ENCODE measurements around the gene ADGRV1. TPM values are rescaled to one million over a fixed set of nuclear protein-coding genes. Genes with fewer than 3 reads are reported as not detected.
A peak's percentile ranks its signal among the peaks of the same experiment; 100 is the strongest.
"Not testable (repeated sequence)": the region's sequence is repeated elsewhere in the genome, so short reads cannot be mapped to it uniquely, and the experiment has no call there.

ADGRV1 gene
- total RNA-seq, 1 experiment from 2014 or later: 21.4 TPM

GRCh38 chr5:90636948-90637347 lies 78.4 kb downstream of the ADGRV1 start:
- H3K4me1 ChIP-seq: peaks cover 24% of the 10 kb centered on the region
- H3K27ac ChIP-seq: no peak overlapping the region
- H3K4me3 ChIP-seq: no peak overlapping the region
- H3K36me3 ChIP-seq: no peaks in the 10 kb centered on the region
- no peaks in the 10 kb centered on the region for H3K27me3 ChIP-seq
- DNase-seq: no peak
- no peaks in the 10 kb centered on the region for H3K9me3 ChIP-seq (replicated peaks)

GRCh38 chr5:90637731-90638130 lies 79.1 kb downstream of the ADGRV1 start:
- H3K4me3 ChIP-seq: no peak overlapping the region
- H3K9me3 ChIP-seq (replicated peaks): no peaks in the 10 kb centered on the region
- H3K27ac ChIP-seq: no peak overlapping the region
- no peaks in the 10 kb centered on the region for H3K27me3 ChIP-seq
- DNase-seq: no peak
- no peaks in the 10 kb centered on the region for H3K36me3 ChIP-seq
- H3K4me1 ChIP-seq: peaks cover 30% of the 10 kb centered on the region

- Histone ChIP-seq H3K36me3 (no peaks in the 10 kb centered on the region), H3K4me1 (peaks cover 31% of the 10 kb centered on the region), H3K9me3 (replicated peaks) (no peaks in the 10 kb centered on the region)
These were observed 80.3 kb downstream of the ADGRV1 start for GRCh38 chr5:90638878-90639277.

DNA sequence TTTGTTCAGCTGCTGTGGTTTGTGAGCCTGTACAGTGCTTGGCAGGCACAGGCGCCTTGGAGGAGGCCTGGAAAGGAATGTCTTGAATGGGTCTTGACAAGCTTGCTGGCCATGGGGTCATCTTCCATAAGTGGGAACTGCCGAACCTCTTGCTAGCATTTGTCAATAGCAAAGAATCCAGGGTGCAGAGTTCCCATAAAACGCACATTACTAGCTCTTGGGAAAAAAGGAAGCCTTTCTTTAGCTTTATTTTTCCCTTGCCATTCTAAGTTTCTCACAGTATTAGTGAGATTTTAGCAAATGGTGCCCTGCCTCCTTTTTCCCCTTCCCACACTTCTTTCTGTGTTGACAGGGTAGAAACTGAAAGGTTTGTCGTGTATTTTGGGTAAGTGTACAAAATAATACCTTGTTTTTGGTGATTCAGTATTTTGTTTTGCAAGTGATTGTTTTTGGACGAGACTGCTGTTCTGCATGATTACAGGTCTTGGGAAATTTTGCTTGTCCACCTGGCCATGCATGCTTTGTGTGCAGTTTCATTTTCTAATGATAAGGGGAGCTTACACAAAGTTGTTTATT lies 82.0 kb downstream of the ADGRV1 start:
- H3K27me3 ChIP-seq: no peaks in the 10 kb centered on the region
- H3K27ac ChIP-seq: peak overlapping the region; percentile 73
- H3K4me3 ChIP-seq: peak overlapping the region; percentile 49
- peaks cover 47% of the 10 kb centered on the region for H3K4me1 ChIP-seq
- peak; percentile 86 to 87 for DNase-seq
- no peaks in the 10 kb centered on the region for H3K9me3 ChIP-seq (replicated peaks)
- no peaks in the 10 kb centered on the region for H3K36me3 ChIP-seq

More at GRCh38 chr5:90638878-90639277, 80.3 kb downstream of the ADGRV1 start:
- DNase-seq: peak in 1 of 2 experiments; percentile 27
- no peak overlapping the region; the same call in 1 of the 2 replicates for H3K27ac ChIP-seq
- H3K27me3 ChIP-seq: no peaks in the 10 kb centered on the region
- no peak overlapping the region for H3K4me3 ChIP-seq

- H3K27me3 ChIP-seq: no peaks in the 10 kb centered on the region
- H3K4me1 ChIP-seq: peaks cover 48% of the 10 kb centered on the region
- H3K4me3 ChIP-seq: no peak overlapping the region
- peak overlapping the region; percentile 73; the same call in 1 of the 2 replicates for H3K27ac ChIP-seq
- H3K36me3 ChIP-seq: no peaks in the 10 kb centered on the region; the same call in 1 of the 2 replicates
- H3K9me3 ChIP-seq (replicated peaks): no peaks in the 10 kb centered on the region
- no peak for DNase-seq
These were observed 82.9 kb downstream of the ADGRV1 start for GRCh38 chr5:90641528-90641927.

GRCh38 chr5:90642706-90643229 lies 84.2 kb downstream of the ADGRV1 start:
- no peak for DNase-seq

DNA sequence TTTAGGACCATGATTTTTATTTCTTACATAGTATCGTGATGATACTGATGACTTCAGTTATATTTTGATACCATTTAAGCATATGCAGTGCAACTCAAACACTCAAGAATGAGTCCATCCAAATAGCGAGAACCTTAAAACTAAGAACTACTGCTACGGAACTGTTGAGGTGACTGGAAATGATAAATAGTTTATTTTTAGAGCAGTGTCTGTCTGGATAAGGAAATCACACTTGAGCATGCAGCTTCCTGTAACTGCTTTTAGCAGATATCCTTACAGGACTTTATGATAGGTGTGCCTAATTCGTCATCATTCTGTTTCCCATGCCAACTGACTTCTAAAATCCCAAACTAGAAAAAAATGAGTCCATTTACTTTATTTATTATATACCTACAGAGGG lies 85.5 kb downstream of the ADGRV1 start:
- Histone ChIP-seq H3K27me3 (no peaks in the 10 kb centered on the region), H3K4me1 (peaks cover 47% of the 10 kb centered on the region), H3K27ac (0 out of 2 replicates have a peak overlapping the region, but pooled peaks have one; percentile 68), H3K9me3 (replicated peaks) (no peaks in the 10 kb centered on the region), H3K4me3 (no peak overlapping the region), H3K36me3 (no peaks in the 10 kb centered on the region; the same call in 1 of the 2 replicates)
- DNase-seq: no peak

More at GRCh38 chr5:90642706-90643229, 84.2 kb downstream of the ADGRV1 start:
- H3K36me3 ChIP-seq: no peaks in the 10 kb centered on the region; the same call in 1 of the 2 replicates
- H3K4me1 ChIP-seq: peaks cover 48% of the 10 kb centered on the region
- no peaks in the 10 kb centered on the region for H3K27me3 ChIP-seq
- H3K4me3 ChIP-seq: no peak overlapping the region
- peak overlapping the region; percentile 3; the same call in 1 of the 2 replicates for H3K27ac ChIP-seq
- H3K9me3 ChIP-seq (replicated peaks): no peaks in the 10 kb centered on the region

DNA sequence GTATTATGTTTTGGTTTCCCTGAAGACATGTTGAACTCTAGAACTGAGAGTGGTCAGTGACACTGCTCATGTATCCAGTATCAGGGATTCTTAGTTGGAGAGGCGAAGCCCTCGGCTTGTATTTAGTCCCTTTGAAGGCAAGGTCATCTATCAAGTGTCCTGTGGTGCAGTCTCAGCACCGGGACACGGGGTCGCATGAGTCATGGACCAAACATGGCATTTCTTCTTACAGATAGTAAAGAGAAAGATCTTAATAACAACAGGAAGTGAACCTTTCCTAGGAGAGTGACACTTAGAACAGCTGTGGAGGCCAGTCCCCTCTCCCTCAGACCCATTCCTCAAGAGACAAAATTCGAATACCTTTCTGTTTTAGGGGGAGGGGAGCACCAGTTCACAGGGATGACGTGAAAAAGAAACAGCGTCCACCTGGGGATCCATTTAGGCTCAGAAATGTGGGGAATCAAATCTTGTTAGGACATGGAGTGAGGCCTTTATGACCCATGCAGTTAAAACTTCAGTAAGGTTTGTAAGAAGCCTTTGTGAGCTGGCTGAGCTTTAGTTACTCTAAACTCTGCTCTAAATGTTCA lies 86.5 kb downstream of the ADGRV1 start:
- H3K36me3 ChIP-seq: no peaks in the 10 kb centered on the region; the same call in 1 of the 2 replicates
- DNase-seq: peak; percentile 62 to 73
- H3K9me3 ChIP-seq (replicated peaks): no peaks in the 10 kb centered on the region
- peak overlapping the region; percentile 68 for H3K27ac ChIP-seq
- peak overlapping the region; percentile 7; the same call in 1 of the 2 replicates for H3K4me3 ChIP-seq
- peaks cover 37% of the 10 kb centered on the region for H3K4me1 ChIP-seq
- H3K27me3 ChIP-seq: no peaks in the 10 kb centered on the region

DNA sequence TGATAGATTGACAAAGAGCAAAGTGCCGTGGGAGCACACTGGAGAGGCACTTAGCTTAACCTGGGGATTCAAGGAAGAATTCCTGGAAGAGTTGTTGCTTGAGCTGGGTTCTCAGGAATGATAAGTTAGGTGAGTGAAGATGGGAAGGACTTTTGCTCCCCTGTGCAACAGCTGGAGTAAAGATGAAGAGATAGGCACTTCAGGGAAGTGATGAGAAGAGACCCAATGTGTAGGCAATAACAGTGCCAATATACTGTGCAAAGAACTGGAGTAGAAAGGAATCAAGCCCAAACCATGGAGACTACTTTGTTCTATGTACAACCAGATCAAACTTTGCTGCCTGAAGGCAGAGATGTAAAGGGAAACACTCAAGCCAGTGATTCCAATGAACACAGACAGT lies 92.2 kb downstream of the ADGRV1 start:
- Histone ChIP-seq H3K4me1 (no peaks in the 10 kb centered on the region), H3K27me3 (no peaks in the 10 kb centered on the region), H3K27ac (no peak overlapping the region), H3K9me3 (replicated peaks) (no peaks in the 10 kb centered on the region), H3K4me3 (no peak overlapping the region), H3K36me3 (no peaks in the 10 kb centered on the region; the same call in 1 of the 2 replicates)
- DNase-seq: no peak

GRCh38 chr5:90654215-90654614 lies 95.6 kb downstream of the ADGRV1 start:
- no peak overlapping the region for H3K27ac ChIP-seq
- H3K9me3 ChIP-seq (replicated peaks): no peaks in the 10 kb centered on the region
- H3K4me3 ChIP-seq: no peak overlapping the region
- no peaks in the 10 kb centered on the region for H3K27me3 ChIP-seq
- no peaks in the 10 kb centered on the region for H3K36me3 ChIP-seq
- no peaks in the 10 kb centered on the region for H3K4me1 ChIP-seq
- DNase-seq: no peak

- Histone ChIP-seq H3K27me3 (no peaks in the 10 kb centered on the region), H3K4me1 (no peaks in the 10 kb centered on the region), H3K36me3 (no peaks in the 10 kb centered on the region), H3K27ac (no peak overlapping the region), H3K9me3 (replicated peaks) (no peaks in the 10 kb centered on the region), H3K4me3 (no peak overlapping the region)
- DNase-seq: no peak
These were observed 96.8 kb downstream of the ADGRV1 start for GRCh38 chr5:90655423-90655822.

- Histone ChIP-seq H3K9me3 (replicated peaks) (no peaks in the 10 kb centered on the region), H3K27me3 (no peaks in the 10 kb centered on the region), H3K4me3 (no peak overlapping the region), H3K4me1 (no peaks in the 10 kb centered on the region), H3K36me3 (no peaks in the 10 kb centered on the region), H3K27ac (no peak overlapping the region)
- DNase-seq: no peak
These were observed 98.4 kb downstream of the ADGRV1 start for GRCh38 chr5:90657030-90657429.

DNA sequence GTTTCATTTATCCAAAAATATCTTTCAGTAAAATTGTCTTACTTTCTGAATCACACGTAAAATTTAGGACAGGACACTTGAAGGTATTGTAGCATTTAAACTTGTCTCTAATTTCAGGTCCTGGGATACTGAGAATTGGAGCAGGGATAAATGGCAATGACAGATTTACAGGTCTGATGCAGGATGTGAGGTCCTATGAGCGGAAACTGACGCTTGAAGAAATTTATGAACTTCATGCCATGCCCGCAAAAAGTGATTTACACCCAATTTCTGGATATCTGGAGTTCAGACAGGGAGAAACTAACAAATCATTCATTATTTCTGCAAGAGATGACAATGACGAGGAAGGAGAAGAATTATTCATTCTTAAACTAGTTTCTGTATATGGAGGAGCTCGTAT lies 99.2 kb downstream of the ADGRV1 start:
- no peak overlapping the region for H3K4me3 ChIP-seq
- H3K4me1 ChIP-seq: no peaks in the 10 kb centered on the region
- no peaks in the 10 kb centered on the region for H3K27me3 ChIP-seq
- DNase-seq: no peak
- no peaks in the 10 kb centered on the region for H3K9me3 ChIP-seq (replicated peaks)
- H3K27ac ChIP-seq: no peak overlapping the region
- no peaks in the 10 kb centered on the region for H3K36me3 ChIP-seq

DNA sequence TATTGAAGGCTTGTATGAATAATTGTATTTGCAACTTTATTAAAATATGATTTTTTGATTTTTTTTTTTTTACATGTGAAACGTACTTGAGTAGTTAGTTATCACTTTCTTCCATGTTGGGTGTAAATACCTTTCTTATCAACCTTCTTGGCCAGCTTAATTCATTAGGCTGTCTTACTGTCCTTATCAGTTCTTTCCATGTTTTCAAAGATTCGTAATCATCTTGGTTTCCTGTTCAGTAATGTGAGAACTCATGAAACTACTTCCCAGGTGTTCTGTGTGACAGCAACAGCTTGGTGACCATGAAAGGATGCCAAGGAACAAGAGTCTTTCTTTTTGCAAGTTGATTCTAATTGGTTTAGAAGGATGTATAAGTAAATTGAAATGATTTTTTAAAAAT lies 100.0 kb downstream of the ADGRV1 start:
- Histone ChIP-seq H3K36me3 (no peaks in the 10 kb centered on the region), H3K27me3 (no peaks in the 10 kb centered on the region), H3K27ac (no peak overlapping the region), H3K4me1 (no peaks in the 10 kb centered on the region), H3K9me3 (replicated peaks) (no peaks in the 10 kb centered on the region), H3K4me3 (no peak overlapping the region)
- no peak for DNase-seq

GRCh38 chr5:90668079-90668565 lies 109.5 kb downstream of the ADGRV1 start:
- not testable (repeated sequence) for H3K36me3 ChIP-seq; H3K27me3 ChIP-seq; H3K4me3 ChIP-seq; H3K9me3 ChIP-seq (replicated peaks); H3K27ac ChIP-seq; H3K4me1 ChIP-seq; DNase-seq

All from SJCRH30 (cell line).